Heart left ventricle (tissue), 13 donors: ENCODE results near the gene NECTIN4.

Experiments
- POLR2A ChIP-seq, 2 donors: fragments of 450-650 bp; IDR thresholded peaks; one replicate each; pipeline ENCODE4 v1.6.1; 2017; ENCODE audit warnings: antibody characterized with exemption in 2 of 2, mild to moderate bottlenecking in 2 of 2, moderate library complexity in 2 of 2
- TF ChIP-seq, protein P1 (sequence below), 12 donors: fragments of 200-600 bp; sonication (generic) in 4 of 12; IDR thresholded peaks; one replicate each; pipeline versions ENCODE4 v1.5.0 to v1.8.0; 2018 to 2022; ENCODE audit warnings: antibody characterized with exemption in 12 of 12, mild to moderate bottlenecking in 5 of 12
- donor health status: ischemic (EF 13 %, LVEDD 7.1; RV severe dilation, severe dysfunction).
- donor health status: DM: no; HTN: yes; CAD: no.
- donor health status: DM: no; HTN: no; CAD: no.
- donor health status: ischemic (EF 25% LVEDD 6.9; RV normal size, moderate dysfunction).
- donor health status: ischemic (EF 25% LVEDD 5.7; RV mildly dilated, moderate dysfunction).
- donor health status: ischemic (EF 35%, LVEDD 5.7; RV mildly dilated, moderate dysfunction).
- donor health status: nonischemic (EF 11% LVEDD 7.7; RV severe dilation, severe dysfunction).
- donor health status: DM: yes; HTN: yes; CAD: no.
- donor health status: PGD.
- donor health status: ischemic (EF 29% LVEDD 5.4; RV normal size, mild dysfunction).
- donor health status: nonischemic (EF 23%, LVEDD 6.1; RV moderate dilation, normal function).

DNA sequence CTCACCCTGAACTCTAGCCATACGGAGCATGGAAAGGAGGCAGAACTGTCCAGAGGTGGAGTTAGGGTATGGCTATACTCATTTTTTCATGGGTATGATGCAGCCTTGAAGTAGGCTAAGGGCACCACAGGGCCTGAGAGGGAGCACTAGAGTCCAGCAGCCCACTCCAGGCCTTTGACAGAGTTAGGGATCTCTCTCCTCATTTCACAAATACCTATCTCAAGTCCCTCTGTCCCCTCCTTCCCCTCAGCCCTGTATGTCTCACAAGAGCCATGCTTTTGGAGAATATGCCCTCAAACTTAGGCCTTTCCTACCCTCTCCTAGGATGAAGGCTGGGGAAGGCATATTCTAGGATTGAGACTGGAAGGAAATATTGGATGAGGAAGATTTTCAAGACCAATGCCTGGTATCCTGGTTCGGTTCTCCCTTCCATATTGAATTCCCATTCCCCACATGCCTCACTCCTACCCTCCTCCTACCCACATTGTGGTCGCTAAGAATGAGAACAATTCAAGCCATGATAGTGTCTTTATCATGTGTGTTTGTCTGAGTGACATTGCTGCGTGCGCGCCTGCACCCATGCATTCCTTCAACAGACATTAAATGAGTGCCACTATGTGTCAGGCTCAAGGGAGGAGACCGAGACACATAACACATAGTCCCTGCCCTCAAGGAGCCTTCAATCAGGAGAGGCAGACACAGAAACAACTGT, 2.6 kb upstream of the NECTIN4 start:
- TF ChIP-seq, protein P1, sequence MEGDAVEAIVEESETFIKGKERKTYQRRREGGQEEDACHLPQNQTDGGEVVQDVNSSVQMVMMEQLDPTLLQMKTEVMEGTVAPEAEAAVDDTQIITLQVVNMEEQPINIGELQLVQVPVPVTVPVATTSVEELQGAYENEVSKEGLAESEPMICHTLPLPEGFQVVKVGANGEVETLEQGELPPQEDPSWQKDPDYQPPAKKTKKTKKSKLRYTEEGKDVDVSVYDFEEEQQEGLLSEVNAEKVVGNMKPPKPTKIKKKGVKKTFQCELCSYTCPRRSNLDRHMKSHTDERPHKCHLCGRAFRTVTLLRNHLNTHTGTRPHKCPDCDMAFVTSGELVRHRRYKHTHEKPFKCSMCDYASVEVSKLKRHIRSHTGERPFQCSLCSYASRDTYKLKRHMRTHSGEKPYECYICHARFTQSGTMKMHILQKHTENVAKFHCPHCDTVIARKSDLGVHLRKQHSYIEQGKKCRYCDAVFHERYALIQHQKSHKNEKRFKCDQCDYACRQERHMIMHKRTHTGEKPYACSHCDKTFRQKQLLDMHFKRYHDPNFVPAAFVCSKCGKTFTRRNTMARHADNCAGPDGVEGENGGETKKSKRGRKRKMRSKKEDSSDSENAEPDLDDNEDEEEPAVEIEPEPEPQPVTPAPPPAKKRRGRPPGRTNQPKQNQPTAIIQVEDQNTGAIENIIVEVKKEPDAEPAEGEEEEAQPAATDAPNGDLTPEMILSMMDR (IDR thresholded peaks at IDR 0.05): no peak
- no peak for TF ChIP-seq POLR2A (IDR thresholded peaks at IDR 0.05)
